Natural killer cell (primary cell): ENCODE data around the gene EPB42. TPM values are rescaled to one million over a fixed set of nuclear protein-coding genes. Genes with fewer than 3 reads are reported as not detected.

ENCODE experiments used
- ATAC-seq, 3 donors: fragments of 150-1000 bp in 2 of 3; fragments of 200-7000 bp in 1 of 3; cut with Tn5 transposase; 1 replicate in 1 of 3; 2 replicates in 2 of 3; pipeline ENCODE4 v1.10.0; 2021; ENCODE audit warnings: mild to moderate bottlenecking in 2 of 3, moderate library complexity in 2 of 3
- DNase-seq, 2 donors: peaks; one replicate each; pipeline versions ENCODE4 v3.0.0 to v3.0.0-alpha.2; 2013 to 2021; ENCODE audit warnings: mixed read lengths in 1 of 2
- H3K27ac ChIP-seq: one replicate; pipeline ENCODE4 v1.5.1; 2013; ENCODE audit warnings: mild to moderate bottlenecking, low read length
- H3K27me3 ChIP-seq: one replicate; pipeline ENCODE4 v1.6.1; 2013; ENCODE audit warnings: low read length; ENCODE audit not compliant: control insufficient read depth, insufficient read depth
- H3K36me3 ChIP-seq: one replicate; pipeline ENCODE4 v1.6.1; 2013; ENCODE audit warnings: low read length; ENCODE audit not compliant: control insufficient read depth, insufficient read depth
- H3K4me1 ChIP-seq: one replicate; pipeline ENCODE4 v1.6.1; 2013; ENCODE audit warnings: low read length; ENCODE audit not compliant: control insufficient read depth, insufficient read depth
- H3K4me3 ChIP-seq: one replicate; pipeline ENCODE4 v1.5.1; 2013; ENCODE audit warnings: low read length
- H3K9me3 ChIP-seq: one replicate; pipeline ENCODE4 v1.6.1; 2013; ENCODE audit warnings: low read length; ENCODE audit not compliant: control insufficient read depth, insufficient read depth
- H3K27ac Mint-ChIP-seq, 2 donors: one replicate each; pipeline ENCODE4 v1.8.0; 2022; ENCODE audit warnings: mild to moderate bottlenecking in 2 of 2, mixed read lengths in 2 of 2, moderate library complexity in 1 of 2
- H3K27me3 Mint-ChIP-seq, 2 donors: one replicate each; pipeline ENCODE4 v1.8.0; 2022; ENCODE audit warnings: low read depth in 2 of 2, mixed read lengths in 2 of 2
- H3K36me3 Mint-ChIP-seq: one replicate; pipeline ENCODE4 v1.8.0; 2022; ENCODE audit warnings: mixed read lengths
- H3K4me1 Mint-ChIP-seq, 2 donors: one replicate each; pipeline ENCODE4 v1.8.0; 2022; ENCODE audit warnings: mixed read lengths in 2 of 2
- H3K4me3 Mint-ChIP-seq: one replicate; pipeline ENCODE4 v1.8.0; 2022; ENCODE audit warnings: mild to moderate bottlenecking, moderate library complexity, mixed read lengths
- H3K9me3 Mint-ChIP-seq, 2 donors: one replicate each; pipeline ENCODE4 v1.8.0; 2022; ENCODE audit warnings: mixed read lengths in 2 of 2
- CTCF ChIP-seq: fragments of 200-600 bp; IDR thresholded peaks from one replicate; pipeline ENCODE4 v1.8.0; 2022; ENCODE audit warnings: antibody characterized with exemption
- whole genome bisulfite sequencing: methylation state at CpG from one replicate; pipeline ENCODE4 v1.1.7; 2013; ENCODE audit warnings: missing lambda C conversion rate; ENCODE audit not compliant: insufficient coverage; 5-methylcytosine and 5-hydroxymethylcytosine counted together
- intact Hi-C: fragments of 100-400 bp; cut with micrococcal nuclease; formaldehyde crosslinking; loops from one replicate; pipeline ENCODE4 v1.14.2; 2022
- total RNA-seq, 4 donors: library from RNA; stranded (reverse); fragments of 120-200 nt in 1 of 4; gene quantifications; one replicate each; pipeline versions ENCODE4 v1.2.3 to v1.2.4, GENCODE V29; 2013 to 2022

Gene EPB42
- total RNA-seq, 3 donors from 2014 or later (not counting 1 experiment from before 2014, with no cell fraction given) = not detected

DNA sequence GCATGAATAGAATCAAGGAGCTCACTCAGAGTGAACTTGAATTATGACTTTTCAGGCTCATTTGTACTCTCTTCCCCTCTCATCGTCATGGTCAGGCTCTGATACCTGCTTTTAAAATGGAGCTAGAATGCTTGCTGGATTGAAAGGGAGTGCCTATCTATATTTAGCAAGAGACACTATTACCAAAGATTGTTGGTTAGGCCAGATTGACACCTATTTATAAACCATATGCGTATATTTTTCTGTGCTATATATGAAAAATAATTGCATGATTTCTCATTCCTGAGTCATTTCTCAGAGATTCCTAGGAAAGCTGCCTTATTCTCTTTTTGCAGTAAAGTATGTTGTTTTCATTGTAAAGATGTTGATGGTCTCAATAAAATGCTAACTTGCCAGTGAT, 26.0 kb downstream of the EPB42 start:
- H3K9me3 Mint-ChIP-seq = no peaks in the 10 kb centered on the region
- no peak overlapping the region for H3K4me3 ChIP-seq
- DNase-seq (no peak), ATAC-seq (no peak)
- H3K4me1 Mint-ChIP-seq = peaks cover 9 to 10% of the 10 kb centered on the region in 2 donors
- peak overlapping the region in 1 of 2 donors; percentile 14 for H3K27ac Mint-ChIP-seq
- peaks cover 52% of the 10 kb centered on the region for H3K36me3 Mint-ChIP-seq
- TF ChIP-seq CTCF = no peak
- H3K27me3 ChIP-seq = no peaks in the 10 kb centered on the region
- peaks cover 78% of the 10 kb centered on the region for H3K36me3 ChIP-seq
- H3K27ac ChIP-seq = no peak overlapping the region
- no peaks in the 10 kb centered on the region for H3K4me1 ChIP-seq
- intact Hi-C loops = no loop called here
- no CpG with 5 or more reads among the region's 2 CpGs for WGBS
- no peak overlapping the region for H3K4me3 Mint-ChIP-seq
- H3K27me3 Mint-ChIP-seq = no peaks in the 10 kb centered on the region
- peaks cover 4% of the 10 kb centered on the region for H3K9me3 ChIP-seq

DNA sequence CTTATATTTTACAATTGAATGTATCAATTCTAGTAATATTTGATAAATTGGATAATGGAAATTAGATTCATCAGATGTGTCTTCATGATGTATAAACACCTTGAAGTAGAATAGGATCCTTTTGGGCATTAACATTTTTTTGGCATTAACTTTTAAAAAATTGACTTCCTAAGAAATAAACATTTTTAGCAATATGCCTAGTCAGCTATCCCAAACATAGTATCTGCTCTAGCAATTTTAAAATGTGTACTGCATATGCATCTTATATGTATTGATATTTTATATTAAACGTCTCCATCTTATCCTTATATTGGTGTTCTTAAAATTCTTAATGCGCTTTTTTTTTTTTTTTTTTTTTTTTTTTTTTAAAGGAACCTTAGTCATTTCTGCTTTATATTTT, 27.1 kb downstream of the EPB42 start:
- H3K27ac Mint-ChIP-seq = no peak overlapping the region
- no peaks in the 10 kb centered on the region for H3K27me3 ChIP-seq
- H3K4me1 Mint-ChIP-seq = peaks cover 17 to 18% of the 10 kb centered on the region in 2 donors
- no peaks in the 10 kb centered on the region for H3K4me1 ChIP-seq
- peaks cover 2% of the 10 kb centered on the region for H3K9me3 ChIP-seq
- H3K9me3 Mint-ChIP-seq = no peaks in the 10 kb centered on the region
- H3K36me3 Mint-ChIP-seq = peaks cover 52% of the 10 kb centered on the region
- WGBS = no CpG with 5 or more reads among the region's 2 CpGs
- intact Hi-C loops = no loop called here
- no peak overlapping the region for H3K4me3 ChIP-seq
- TF ChIP-seq CTCF = no peak
- no peak overlapping the region for H3K4me3 Mint-ChIP-seq
- no peaks in the 10 kb centered on the region for H3K27me3 Mint-ChIP-seq
- no peak for DNase-seq
- ATAC-seq = no peak
- H3K27ac ChIP-seq = no peak overlapping the region
- H3K36me3 ChIP-seq = peaks cover 87% of the 10 kb centered on the region

DNA sequence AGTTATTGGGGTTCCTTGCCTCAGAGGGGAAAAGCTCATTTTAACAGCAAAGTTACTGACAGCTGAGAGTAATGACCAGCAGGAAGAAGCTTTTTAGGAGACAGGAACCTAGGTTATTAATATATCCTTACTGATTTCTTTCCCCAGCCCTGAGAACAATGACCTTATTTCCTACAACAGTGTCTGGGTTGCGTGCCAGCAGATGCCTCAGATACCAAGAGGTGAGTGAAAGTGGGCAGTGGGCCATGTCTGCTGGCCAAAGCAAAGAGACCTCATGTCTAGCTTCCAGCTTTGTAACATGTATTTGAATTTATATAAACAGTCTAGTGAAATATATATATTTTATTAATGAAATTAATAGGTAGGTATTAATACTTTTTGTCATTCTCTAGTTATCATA, 30.6 kb downstream of the EPB42 start:
- Histone ChIP-seq H3K4me3 (no peak overlapping the region), H3K27ac (no peak overlapping the region), H3K9me3 (no peaks in the 10 kb centered on the region), H3K4me1 (peaks cover 12% of the 10 kb centered on the region), H3K36me3 (peaks cover 70% of the 10 kb centered on the region), H3K27me3 (no peaks in the 10 kb centered on the region)
- no peak for TF ChIP-seq CTCF
- intact Hi-C loops = no loop called here
- no peaks in the 10 kb centered on the region for H3K9me3 Mint-ChIP-seq
- ATAC-seq (no peak), DNase-seq (no peak)
- H3K36me3 Mint-ChIP-seq = peaks cover 35% of the 10 kb centered on the region
- peaks cover 35 to 43% of the 10 kb centered on the region in 2 donors for H3K4me1 Mint-ChIP-seq
- no peak overlapping the region for H3K4me3 Mint-ChIP-seq
- no peak overlapping the region for H3K27ac Mint-ChIP-seq
- no CpG with 5 or more reads among the region's 1 CpG for WGBS
- no peaks in the 10 kb centered on the region for H3K27me3 Mint-ChIP-seq

GRCh38 chr15:43189296-43189695, 31.5 kb downstream of the EPB42 start:
- no peaks in the 10 kb centered on the region for H3K9me3 ChIP-seq
- H3K4me1 ChIP-seq = peaks cover 16% of the 10 kb centered on the region
- H3K27ac Mint-ChIP-seq = peak overlapping the region in 1 of 2 donors; percentile 30
- ATAC-seq (no peak), DNase-seq (no peak)
- H3K4me3 Mint-ChIP-seq = no peak overlapping the region
- 88% methylated on average over 1 of the region's 2 CpGs for WGBS
- no peaks in the 10 kb centered on the region for H3K9me3 Mint-ChIP-seq
- peaks cover 35 to 49% of the 10 kb centered on the region in 2 donors for H3K4me1 Mint-ChIP-seq
- H3K27me3 Mint-ChIP-seq = no peaks in the 10 kb centered on the region
- no peak overlapping the region for H3K27ac ChIP-seq
- H3K36me3 ChIP-seq = peaks cover 61% of the 10 kb centered on the region
- H3K27me3 ChIP-seq = no peaks in the 10 kb centered on the region
- peaks cover 27% of the 10 kb centered on the region for H3K36me3 Mint-ChIP-seq
- no peak overlapping the region for H3K4me3 ChIP-seq
- intact Hi-C loops = loop anchor here (5.0 kb wide), 1 partner anchor 82 kb away; the partner anchor contains the start of gene UBR1
- TF ChIP-seq CTCF = no peak
